Parathyroid adenoma (tissue), 2 donors: Measurements from ENCODE around the gene SUGP2.

ENCODE experiments used
- H2AFZ ChIP-seq: fragments of 300-600 bp; sonication (generic); one replicate; pipeline ENCODE4 v1.7.0; 2017; ENCODE audit warnings: antibody characterized with exemption, mild to moderate bottlenecking
- H3K27ac ChIP-seq: fragments of 300-600 bp; sonication (generic); one replicate; pipeline ENCODE4 v1.7.0; 2017
- H3K27me3 ChIP-seq: fragments of 300-600 bp; sonication (generic); one replicate; pipeline ENCODE4 v1.7.0; 2017; ENCODE audit warnings: low read length; ENCODE audit not compliant: control insufficient read depth, insufficient read depth
- H3K36me3 ChIP-seq: fragments of 300-600 bp; sonication (generic); one replicate; pipeline ENCODE4 v1.7.0; 2017; ENCODE audit warnings: low read length; ENCODE audit not compliant: control insufficient read depth, insufficient read depth
- H3K4me1 ChIP-seq: fragments of 300-600 bp; sonication (generic); one replicate; pipeline ENCODE4 v1.7.0; 2017; ENCODE audit warnings: control low read depth
- H3K4me2 ChIP-seq: fragments of 300-600 bp; sonication (generic); one replicate; pipeline ENCODE4 v1.7.0; 2017; ENCODE audit warnings: low read length
- H3K4me3 ChIP-seq: fragments of 300-600 bp; sonication (generic); one replicate; pipeline ENCODE4 v1.7.0; 2017; ENCODE audit warnings: low read depth, low read length
- H3K79me2 ChIP-seq: fragments of 300-600 bp; sonication (generic); one replicate; pipeline ENCODE4 v1.7.0; 2017; ENCODE audit warnings: control low read depth
- H3K9ac ChIP-seq: fragments of 300-600 bp; sonication (generic); one replicate; pipeline ENCODE4 v1.7.0; 2017; ENCODE audit warnings: mild to moderate bottlenecking
- H3K9me3 ChIP-seq: fragments of 300-600 bp; sonication (generic); one replicate; pipeline ENCODE4 v1.7.0; 2017; ENCODE audit warnings: low read length; ENCODE audit not compliant: control insufficient read depth
- CTCF ChIP-seq: fragments of 300-600 bp; sonication (generic); IDR thresholded peaks from one replicate; pipeline ENCODE4 v1.7.0; 2017; ENCODE audit warnings: antibody characterized with exemption, mild to moderate bottlenecking
- donor health status: primary hyperparathyroidism.

Gene SUGP2

DNA sequence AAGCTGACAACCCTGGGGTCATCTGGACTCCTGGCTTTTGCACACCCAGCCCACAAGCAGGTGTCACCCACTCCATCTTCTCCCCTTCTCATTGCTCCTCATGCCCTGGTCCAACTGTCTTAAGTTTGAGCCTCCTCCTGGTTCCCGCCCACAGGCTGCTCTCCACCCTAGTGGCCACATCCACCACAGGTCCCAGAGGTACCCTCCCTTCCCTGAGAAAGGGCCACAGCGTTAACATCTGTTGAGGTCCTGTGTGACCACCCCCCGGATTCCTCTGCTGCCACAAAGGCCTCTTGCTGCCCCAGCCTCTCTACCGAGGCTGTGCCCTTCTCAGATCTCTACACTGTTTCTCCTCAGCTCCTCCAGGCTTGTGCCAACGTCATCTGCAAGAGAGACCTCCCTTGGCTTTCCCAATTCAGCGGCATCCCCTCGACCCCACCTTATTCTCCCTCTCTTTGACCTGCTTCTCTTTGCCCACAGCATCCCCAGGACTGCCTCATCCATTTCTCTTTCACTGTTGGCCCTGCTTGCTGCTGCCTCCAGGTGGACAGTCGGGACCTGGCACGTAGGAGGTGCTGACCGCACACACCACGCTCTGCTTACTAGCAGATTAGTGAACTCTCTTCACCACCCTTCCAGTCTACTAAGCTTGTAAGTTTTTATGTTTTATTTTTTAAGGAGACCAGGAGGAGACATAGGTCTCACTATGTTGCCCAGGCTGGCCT, 33.3 kb downstream of the SUGP2 start:
- no peak overlapping the region for H3K4me2 ChIP-seq
- no peaks in the 10 kb centered on the region for H3K9me3 ChIP-seq
- H3K36me3 ChIP-seq, result no peaks in the 10 kb centered on the region
- no peaks in the 10 kb centered on the region for H3K27me3 ChIP-seq
- no peak overlapping the region for H2AFZ ChIP-seq
- no peak overlapping the region for H3K4me3 ChIP-seq
- no peak overlapping the region for H3K27ac ChIP-seq
- H3K9ac ChIP-seq, result no peak overlapping the region
- H3K4me1 ChIP-seq, result no peaks in the 10 kb centered on the region
- no peak for TF ChIP-seq CTCF
- peaks cover 2% of the 10 kb centered on the region for H3K79me2 ChIP-seq

DNA sequence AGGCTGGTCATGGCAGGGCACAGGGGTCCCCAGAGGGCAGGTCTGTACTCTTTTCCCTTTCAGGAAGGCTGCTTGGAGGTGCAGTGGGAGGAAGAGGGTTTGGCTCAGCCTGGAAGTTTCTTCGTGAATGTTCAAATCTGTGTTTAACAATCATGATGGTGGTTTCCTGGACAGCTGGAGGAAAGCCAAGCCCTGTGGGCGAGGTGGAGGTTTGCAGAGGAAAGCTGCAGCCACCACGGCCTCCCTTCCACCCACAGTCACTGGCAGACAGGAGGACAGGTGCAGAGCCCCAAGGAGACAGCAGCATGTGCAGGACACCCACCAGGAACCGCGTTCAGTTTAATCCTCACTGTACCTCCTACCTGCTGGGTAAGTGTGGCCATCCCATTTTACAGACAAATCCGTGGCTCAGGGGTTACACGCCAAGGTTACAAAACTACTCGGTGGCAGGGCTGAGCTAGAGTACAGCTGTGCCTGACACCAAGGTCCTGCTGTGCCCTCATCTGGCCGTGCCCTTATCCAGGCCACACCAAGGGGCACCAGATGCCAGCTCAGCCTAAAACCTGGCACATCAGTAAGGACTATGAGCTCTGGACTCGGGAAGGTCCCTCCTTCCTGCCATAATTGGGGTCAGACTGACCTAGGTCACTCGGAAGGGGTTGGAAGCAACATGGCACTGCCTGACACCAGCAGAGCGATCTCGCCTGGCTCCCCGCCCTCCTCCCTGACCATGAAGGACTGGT, 34.1 kb downstream of the SUGP2 start:
- Histone ChIP-seq H3K27me3 (no peaks in the 10 kb centered on the region), H2AFZ (no peak overlapping the region), H3K4me3 (no peak overlapping the region), H3K79me2 (peaks cover 2% of the 10 kb centered on the region), H3K27ac (no peak overlapping the region), H3K9ac (no peak overlapping the region), H3K9me3 (no peaks in the 10 kb centered on the region), H3K36me3 (no peaks in the 10 kb centered on the region), H3K4me1 (no peaks in the 10 kb centered on the region), H3K4me2 (no peak overlapping the region)
- no peak for TF ChIP-seq CTCF

DNA sequence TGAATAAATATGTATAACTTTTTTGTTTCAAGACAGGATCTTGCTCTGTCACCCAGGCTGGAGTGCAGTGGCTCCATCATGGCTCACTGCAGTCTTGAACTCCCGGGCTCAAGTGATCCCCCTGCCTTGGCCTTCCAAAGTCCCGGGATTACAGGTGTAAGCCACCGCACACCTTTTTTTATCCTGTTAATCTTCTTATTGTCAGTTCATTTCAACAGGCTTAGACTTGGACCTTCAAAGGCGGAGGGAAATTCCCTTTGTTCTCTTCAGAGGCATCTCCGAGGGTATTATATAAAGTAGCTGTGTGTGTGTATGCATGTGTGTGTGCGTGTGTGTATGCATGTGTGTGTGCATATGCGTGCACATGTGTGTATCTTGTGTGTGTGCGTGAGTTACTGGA, 35.0 kb downstream of the SUGP2 start:
- peaks cover 2% of the 10 kb centered on the region for H3K79me2 ChIP-seq
- no peaks in the 10 kb centered on the region for H3K4me1 ChIP-seq
- H3K36me3 ChIP-seq, result no peaks in the 10 kb centered on the region
- H3K4me3 ChIP-seq, result no peak overlapping the region
- no peak overlapping the region for H2AFZ ChIP-seq
- no peak overlapping the region for H3K4me2 ChIP-seq
- no peaks in the 10 kb centered on the region for H3K27me3 ChIP-seq
- H3K9ac ChIP-seq, result no peak overlapping the region
- H3K27ac ChIP-seq, result no peak overlapping the region
- no peaks in the 10 kb centered on the region for H3K9me3 ChIP-seq
- TF ChIP-seq CTCF, result no peak

GRCh38 chr19:18996796-18997394, 36.4 kb downstream of the SUGP2 start:
- Histone ChIP-seq H2AFZ (no peak overlapping the region), H3K36me3 (no peaks in the 10 kb centered on the region)
- TF ChIP-seq CTCF, result no peak

More at GRCh38 chr19:18996796-18997394, 36.4 kb downstream of the SUGP2 start:
- Histone ChIP-seq H3K79me2 (peaks cover 2% of the 10 kb centered on the region), H3K27ac (no peak overlapping the region), H3K4me3 (no peak overlapping the region), H3K9ac (no peak overlapping the region), H3K4me2 (no peak overlapping the region), H3K9me3 (no peaks in the 10 kb centered on the region), H3K4me1 (no peaks in the 10 kb centered on the region), H3K27me3 (no peaks in the 10 kb centered on the region)
